K562 (cell line): ENCODE measurements around the gene OR51B2. TPM values are rescaled to one million over a fixed set of nuclear protein-coding genes. Genes with fewer than 3 reads are reported as not detected.

ENCODE experiments used
- ILF3 ChIP-seq: fragments of 450-650 bp; IDR thresholded peaks from 2 replicates; pipeline ENCODE4 v1.6.1; 2018; ENCODE audit warnings: antibody characterized with exemption, mild to moderate bottlenecking, moderate library complexity, borderline replicate concordance
- PCBP1 ChIP-seq: fragments of 200-400 bp; formaldehyde crosslinking; IDR thresholded peaks from 2 replicates; pipeline ENCODE4 v1.6.1; 2018; ENCODE audit warnings: mild to moderate bottlenecking, low read depth, low read length; ENCODE audit not compliant: poor library complexity, severe bottlenecking
- STAG1 ChIP-seq: sonication (generic); formaldehyde crosslinking; IDR thresholded peaks from 2 replicates; pipeline ENCODE4 v1.5.0; 2020; ENCODE audit warnings: missing genetic modification reagents, borderline replicate concordance
- TCFL5 ChIP-seq: fragments of 250-450 bp; sonication (Bioruptor Pico); conservative IDR thresholded peaks from 2 replicates; pipeline ENCODE4 v1.6.1; 2021; ENCODE audit warnings: mild to moderate bottlenecking, moderate library complexity, matching md5 sums
- ZNF134 ChIP-seq: fragments of 250-450 bp; sonication (Bioruptor Pico); conservative IDR thresholded peaks from 2 replicates; pipeline ENCODE4 v1.4.0; 2020
- ZNF584 ChIP-seq: fragments of 200-800 bp; sonication (Bioruptor generic); IDR thresholded peaks from 2 replicates; pipeline ENCODE4 v1.6.1; 2016; ENCODE audit warnings: low read depth, mild to moderate bottlenecking, missing genetic modification characterization, missing compliant biosample characterization
- ZNF79 ChIP-seq: fragments of 250-450 bp; sonication (Bioruptor Pico); IDR thresholded peaks from 2 replicates; pipeline ENCODE4 v1.4.0; 2020; ENCODE audit warnings: low read depth, mild to moderate bottlenecking, moderate library complexity
- polyA plus RNA-seq, 8 experiments: library from polyadenylated mRNA; depleted of rRNA in 4 of 8; stranded (reverse) in 5 of 8; unstranded in 3 of 8; fragments of >200 nt; fragmentation: Nextera tagmentation in 2 of 8; fragmentation: Illumina TruSeq in 1 of 8; extraction: Ambion mirVana in 2 of 8; extraction: Trizol in 1 of 8; gene quantifications; 2 replicates each; pipeline versions ENCODE4 v1.2.1 to v1.2.3, GENCODE V29; 2011 to 2014; ENCODE audit warnings: inconsistent platforms in 1 of 8, missing spikeins in 1 of 8
- total RNA-seq, 7 experiments: library from RNA; depleted of rRNA in 6 of 7; stranded (reverse); fragments of >200 nt in 6 of 7; fragmentation: Illumina TruSeq in 2 of 7; extraction: Trizol in 2 of 7; gene quantifications; 2 replicates each; pipeline versions ENCODE4 v1.2.1 to v1.2.3, GENCODE V29; 2011 to 2021; ENCODE audit warnings: low replicate concordance in 1 of 7
- TF ChIP-seq, protein P1 (sequence below), 2 experiments: IDR thresholded peaks in 1 of 2; conservative IDR thresholded peaks in 1 of 2; 2 replicates each; pipeline ENCODE4 v1.6.1; 2016; ENCODE audit warnings: low read depth in 2 of 2, mild to moderate bottlenecking in 1 of 2, missing compliant biosample characterization in 1 of 2, missing genetic modification characterization in 1 of 2, moderate library complexity in 1 of 2
- TF ChIP-seq, protein P2 (sequence below): fragments of 250-450 bp; sonication (Bioruptor Pico); IDR thresholded peaks from 2 replicates; pipeline ENCODE4 v1.8.0; 2021; ENCODE audit warnings: moderate library complexity, mild to moderate bottlenecking, inconsistent platforms
- TF ChIP-seq, protein P3 (sequence below), 3 experiments: fragments of 200-800 bp in 1 of 3; fragments of 250-450 bp in 1 of 3; fragments of 450-650 bp in 1 of 3; sonication (Bioruptor Pico) in 1 of 3; sonication (Bioruptor generic) in 1 of 3; formaldehyde crosslinking in 1 of 3; IDR thresholded peaks; 2 replicates each; pipeline versions ENCODE4 v1.6.1 to v1.8.0; 2016 to 2022; ENCODE audit warnings: mild to moderate bottlenecking in 2 of 3, missing genetic modification characterization in 2 of 3, missing compliant biosample characterization in 1 of 3, moderate library complexity in 1 of 3
- TF ChIP-seq, protein P4 (sequence below): sonication (generic); formaldehyde crosslinking; IDR thresholded peaks from 2 replicates; pipeline ENCODE4 v1.8.1; 2023; ENCODE audit warnings: missing genetic modification reagents, mild to moderate bottlenecking, borderline replicate concordance

The OR51B2 gene
- total and polyA plus RNA-seq, 9 of the 15 experiments (the other 6 are each of a cell fraction or from before 2014, with no cell fraction given) = 0.38 to 6.6 (median 4.0) TPM

DNA sequence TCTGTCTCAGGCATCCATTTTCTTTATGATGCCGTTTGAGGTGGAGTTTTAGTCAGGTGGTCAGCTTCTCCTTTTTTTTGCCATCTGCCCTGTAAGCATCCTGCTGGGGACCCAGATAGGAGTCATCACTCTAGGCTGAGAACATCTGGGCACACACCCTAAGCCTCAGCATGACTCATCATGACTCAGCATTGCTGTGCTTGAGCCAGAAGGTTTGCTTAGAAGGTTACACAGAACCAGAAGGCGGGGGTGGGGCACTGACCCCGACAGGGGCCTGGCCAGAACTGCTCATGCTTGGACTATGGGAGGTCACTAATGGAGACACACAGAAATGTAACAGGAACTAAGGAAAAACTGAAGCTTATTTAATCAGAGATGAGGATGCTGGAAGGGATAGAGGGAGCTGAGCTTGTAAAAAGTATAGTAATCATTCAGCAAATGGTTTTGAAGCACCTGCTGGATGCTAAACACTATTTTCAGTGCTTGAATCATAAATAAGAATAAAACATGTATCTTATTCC lies 43.5 kb downstream of the OR51B2 start (continued):
- TF ChIP-seq, protein P1, sequence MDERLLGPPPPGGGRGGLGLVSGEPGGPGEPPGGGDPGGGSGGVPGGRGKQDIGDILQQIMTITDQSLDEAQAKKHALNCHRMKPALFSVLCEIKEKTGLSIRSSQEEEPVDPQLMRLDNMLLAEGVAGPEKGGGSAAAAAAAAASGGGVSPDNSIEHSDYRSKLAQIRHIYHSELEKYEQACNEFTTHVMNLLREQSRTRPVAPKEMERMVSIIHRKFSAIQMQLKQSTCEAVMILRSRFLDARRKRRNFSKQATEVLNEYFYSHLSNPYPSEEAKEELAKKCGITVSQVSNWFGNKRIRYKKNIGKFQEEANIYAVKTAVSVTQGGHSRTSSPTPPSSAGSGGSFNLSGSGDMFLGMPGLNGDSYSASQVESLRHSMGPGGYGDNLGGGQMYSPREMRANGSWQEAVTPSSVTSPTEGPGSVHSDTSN (CRISPR knock-in tag; IDR thresholded peaks at IDR 0.05; ENCODE audit: low read depth) = no peak
- TF ChIP-seq, protein P1 (tag; conservative IDR thresholded peaks at IDR 0.05; ENCODE audit: low read depth) = peak; percentile 91
- TF ChIP-seq PCBP1 = no peak
- 0 out of 2 replicates have a peak, but pooled peaks have one; percentile 70 for TF ChIP-seq ILF3
- TF ChIP-seq, protein P2, sequence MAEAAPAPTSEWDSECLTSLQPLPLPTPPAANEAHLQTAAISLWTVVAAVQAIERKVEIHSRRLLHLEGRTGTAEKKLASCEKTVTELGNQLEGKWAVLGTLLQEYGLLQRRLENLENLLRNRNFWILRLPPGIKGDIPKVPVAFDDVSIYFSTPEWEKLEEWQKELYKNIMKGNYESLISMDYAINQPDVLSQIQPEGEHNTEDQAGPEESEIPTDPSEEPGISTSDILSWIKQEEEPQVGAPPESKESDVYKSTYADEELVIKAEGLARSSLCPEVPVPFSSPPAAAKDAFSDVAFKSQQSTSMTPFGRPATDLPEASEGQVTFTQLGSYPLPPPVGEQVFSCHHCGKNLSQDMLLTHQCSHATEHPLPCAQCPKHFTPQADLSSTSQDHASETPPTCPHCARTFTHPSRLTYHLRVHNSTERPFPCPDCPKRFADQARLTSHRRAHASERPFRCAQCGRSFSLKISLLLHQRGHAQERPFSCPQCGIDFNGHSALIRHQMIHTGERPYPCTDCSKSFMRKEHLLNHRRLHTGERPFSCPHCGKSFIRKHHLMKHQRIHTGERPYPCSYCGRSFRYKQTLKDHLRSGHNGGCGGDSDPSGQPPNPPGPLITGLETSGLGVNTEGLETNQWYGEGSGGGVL (CRISPR knock-in tag) = no peak
- peak; percentile 53; the same call in 1 of the 2 replicates for TF ChIP-seq ZNF134 (CRISPR knock-in tag)
- TF ChIP-seq, protein P3, sequence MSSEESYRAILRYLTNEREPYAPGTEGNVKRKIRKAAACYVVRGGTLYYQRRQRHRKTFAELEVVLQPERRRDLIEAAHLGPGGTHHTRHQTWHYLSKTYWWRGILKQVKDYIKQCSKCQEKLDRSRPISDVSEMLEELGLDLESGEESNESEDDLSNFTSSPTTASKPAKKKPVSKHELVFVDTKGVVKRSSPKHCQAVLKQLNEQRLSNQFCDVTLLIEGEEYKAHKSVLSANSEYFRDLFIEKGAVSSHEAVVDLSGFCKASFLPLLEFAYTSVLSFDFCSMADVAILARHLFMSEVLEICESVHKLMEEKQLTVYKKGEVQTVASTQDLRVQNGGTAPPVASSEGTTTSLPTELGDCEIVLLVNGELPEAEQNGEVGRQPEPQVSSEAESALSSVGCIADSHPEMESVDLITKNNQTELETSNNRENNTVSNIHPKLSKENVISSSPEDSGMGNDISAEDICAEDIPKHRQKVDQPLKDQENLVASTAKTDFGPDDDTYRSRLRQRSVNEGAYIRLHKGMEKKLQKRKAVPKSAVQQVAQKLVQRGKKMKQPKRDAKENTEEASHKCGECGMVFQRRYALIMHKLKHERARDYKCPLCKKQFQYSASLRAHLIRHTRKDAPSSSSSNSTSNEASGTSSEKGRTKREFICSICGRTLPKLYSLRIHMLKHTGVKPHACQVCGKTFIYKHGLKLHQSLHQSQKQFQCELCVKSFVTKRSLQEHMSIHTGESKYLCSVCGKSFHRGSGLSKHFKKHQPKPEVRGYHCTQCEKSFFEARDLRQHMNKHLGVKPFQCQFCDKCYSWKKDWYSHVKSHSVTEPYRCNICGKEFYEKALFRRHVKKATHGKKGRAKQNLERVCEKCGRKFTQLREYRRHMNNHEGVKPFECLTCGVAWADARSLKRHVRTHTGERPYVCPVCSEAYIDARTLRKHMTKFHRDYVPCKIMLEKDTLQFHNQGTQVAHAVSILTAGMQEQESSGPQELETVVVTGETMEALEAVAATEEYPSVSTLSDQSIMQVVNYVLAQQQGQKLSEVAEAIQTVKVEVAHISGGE (CRISPR knock-in tag; IDR thresholded peaks at IDR 0.05) = peak in 1 of 3 experiments; percentile 88; a peak in 2 of 6 replicates
- peak; percentile 80; the same call in 1 of the 2 replicates for TF ChIP-seq TCFL5 (CRISPR knock-in tag)
- TF ChIP-seq, protein P4, sequence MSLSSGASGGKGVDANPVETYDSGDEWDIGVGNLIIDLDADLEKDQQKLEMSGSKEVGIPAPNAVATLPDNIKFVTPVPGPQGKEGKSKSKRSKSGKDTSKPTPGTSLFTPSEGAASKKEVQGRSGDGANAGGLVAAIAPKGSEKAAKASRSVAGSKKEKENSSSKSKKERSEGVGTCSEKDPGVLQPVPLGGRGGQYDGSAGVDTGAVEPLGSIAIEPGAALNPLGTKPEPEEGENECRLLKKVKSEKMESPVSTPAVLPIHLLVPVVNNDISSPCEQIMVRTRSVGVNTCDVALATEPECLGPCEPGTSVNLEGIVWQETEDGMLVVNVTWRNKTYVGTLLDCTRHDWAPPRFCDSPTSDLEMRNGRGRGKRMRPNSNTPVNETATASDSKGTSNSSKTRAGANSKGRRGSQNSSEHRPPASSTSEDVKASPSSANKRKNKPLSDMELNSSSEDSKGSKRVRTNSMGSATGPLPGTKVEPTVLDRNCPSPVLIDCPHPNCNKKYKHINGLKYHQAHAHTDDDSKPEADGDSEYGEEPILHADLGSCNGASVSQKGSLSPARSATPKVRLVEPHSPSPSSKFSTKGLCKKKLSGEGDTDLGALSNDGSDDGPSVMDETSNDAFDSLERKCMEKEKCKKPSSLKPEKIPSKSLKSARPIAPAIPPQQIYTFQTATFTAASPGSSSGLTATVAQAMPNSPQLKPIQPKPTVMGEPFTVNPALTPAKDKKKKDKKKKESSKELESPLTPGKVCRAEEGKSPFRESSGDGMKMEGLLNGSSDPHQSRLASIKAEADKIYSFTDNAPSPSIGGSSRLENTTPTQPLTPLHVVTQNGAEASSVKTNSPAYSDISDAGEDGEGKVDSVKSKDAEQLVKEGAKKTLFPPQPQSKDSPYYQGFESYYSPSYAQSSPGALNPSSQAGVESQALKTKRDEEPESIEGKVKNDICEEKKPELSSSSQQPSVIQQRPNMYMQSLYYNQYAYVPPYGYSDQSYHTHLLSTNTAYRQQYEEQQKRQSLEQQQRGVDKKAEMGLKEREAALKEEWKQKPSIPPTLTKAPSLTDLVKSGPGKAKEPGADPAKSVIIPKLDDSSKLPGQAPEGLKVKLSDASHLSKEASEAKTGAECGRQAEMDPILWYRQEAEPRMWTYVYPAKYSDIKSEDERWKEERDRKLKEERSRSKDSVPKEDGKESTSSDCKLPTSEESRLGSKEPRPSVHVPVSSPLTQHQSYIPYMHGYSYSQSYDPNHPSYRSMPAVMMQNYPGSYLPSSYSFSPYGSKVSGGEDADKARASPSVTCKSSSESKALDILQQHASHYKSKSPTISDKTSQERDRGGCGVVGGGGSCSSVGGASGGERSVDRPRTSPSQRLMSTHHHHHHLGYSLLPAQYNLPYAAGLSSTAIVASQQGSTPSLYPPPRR = peak; percentile 82; the same call in 1 of the 2 replicates
- TF ChIP-seq ZNF79 (CRISPR knock-in tag) = peak; percentile 75
- TF ChIP-seq ZNF584 (CRISPR knock-in tag) = peak; percentile 74
- TF ChIP-seq STAG1 (CRISPR knock-in tag) = no peak
